Measurements from ENCODE around the gene DIP2C. TPM values are rescaled to one million over a fixed set of nuclear protein-coding genes. Genes with fewer than 3 reads are reported as not detected.
"Not testable (repeated sequence)": the region's sequence is repeated elsewhere in the genome, so short reads cannot be mapped to it uniquely, and the experiment has no call there.

Gene DIP2C
- total RNA-seq, 8 experiments from 2014 or later: 1.9 to 26.3 (median 19.8) TPM

GRCh38 chr10:512661-513060, 176.8 kb downstream of the DIP2C start:
- 60 to 100% (median 91%) methylated on average over 1 to 4 of the region's 5 CpGs; no CpG with 5 or more reads in 1 of the 10 experiments for WGBS, 10 experiments
- not testable (repeated sequence) for H3K27ac ChIP-seq; H3K4me3 ChIP-seq; ATAC-seq (replicated peaks in 6 of 8)
- peaks cover 23 to 31% of the 10 kb centered on the region in 2 donors for H3K4me1 ChIP-seq (replicated peaks in 1 of 2)
- in situ Hi-C loops (cut with MboI; ENCODE audit: low pct_unique_long_range_greater_than_20kb in 2 of 9, low sequenced_read_pairs in 9 of 9, unreplicated experiment in 9 of 9): loop anchor here in 4 of 9 experiments (5.0 to 25.0 kb wide), 5 partner anchors 100 to 300 kb away; partner anchors contain the start of gene DIP2C (in 2 of the 4)

DNA sequence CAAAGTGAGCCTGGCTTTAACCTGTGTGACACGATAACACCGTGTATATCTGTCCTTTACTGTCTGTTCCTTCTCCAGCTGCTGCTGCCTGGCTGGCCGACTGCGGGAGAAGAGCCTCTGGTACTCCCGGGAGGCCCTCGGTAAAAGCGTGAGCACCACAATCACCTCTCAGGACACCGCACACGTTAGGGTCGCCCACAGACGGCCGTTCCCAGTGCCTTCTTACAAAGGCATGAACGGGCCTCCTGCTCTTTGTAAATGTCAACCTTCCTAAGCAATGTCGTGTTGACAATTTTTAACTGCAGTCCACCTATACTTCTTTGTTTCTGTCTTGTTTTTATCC, 177.6 kb downstream of the DIP2C start:
- in situ Hi-C loops (cut with MboI; ENCODE audit: low pct_unique_long_range_greater_than_20kb in 2 of 9, low sequenced_read_pairs in 9 of 9, unreplicated experiment in 9 of 9): loop anchor here in 4 of 9 experiments (5.0 to 25.0 kb wide), 5 partner anchors 100 to 300 kb away; partner anchors contain the start of gene DIP2C (in 2 of the 4)
- ATAC-seq (replicated peaks in 6 of 8): no peak
- Histone ChIP-seq H3K4me3 (no peak overlapping the region), H3K27ac (no peak overlapping the region), H3K4me1 (replicated peaks in 1 of 2) (peaks cover 23% of the 10 kb centered on the region in 2 donors)
- 44 to 90% (median 75%) methylated on average over 1 to 13 of the region's 14 CpGs; no CpG with 5 or more reads in 1 of the 10 experiments for WGBS, 10 experiments

- in situ Hi-C loops (cut with MboI; ENCODE audit: low pct_unique_long_range_greater_than_20kb in 2 of 9, low sequenced_read_pairs in 9 of 9, unreplicated experiment in 9 of 9): loop anchor here in 4 of 9 experiments (5.0 to 25.0 kb wide), 5 partner anchors 101 to 301 kb away; partner anchors contain the start of gene DIP2C (in 2 of the 4)
- ATAC-seq (replicated peaks in 6 of 8): peak; percentile 85 to 99 (median 97)
- peak overlapping the region; percentile 8 to 50 for H3K27ac ChIP-seq
- H3K4me3 ChIP-seq: no peak overlapping the region
- 0 to 93% (median 34%) methylated on average over 1 to 6 of the region's 21 CpGs for WGBS, 10 experiments
- H3K4me1 ChIP-seq (replicated peaks in 1 of 2): peaks cover 23% of the 10 kb centered on the region in 2 donors
These were observed 178.2 kb downstream of the DIP2C start for GRCh38 chr10:511101-511848.

DNA sequence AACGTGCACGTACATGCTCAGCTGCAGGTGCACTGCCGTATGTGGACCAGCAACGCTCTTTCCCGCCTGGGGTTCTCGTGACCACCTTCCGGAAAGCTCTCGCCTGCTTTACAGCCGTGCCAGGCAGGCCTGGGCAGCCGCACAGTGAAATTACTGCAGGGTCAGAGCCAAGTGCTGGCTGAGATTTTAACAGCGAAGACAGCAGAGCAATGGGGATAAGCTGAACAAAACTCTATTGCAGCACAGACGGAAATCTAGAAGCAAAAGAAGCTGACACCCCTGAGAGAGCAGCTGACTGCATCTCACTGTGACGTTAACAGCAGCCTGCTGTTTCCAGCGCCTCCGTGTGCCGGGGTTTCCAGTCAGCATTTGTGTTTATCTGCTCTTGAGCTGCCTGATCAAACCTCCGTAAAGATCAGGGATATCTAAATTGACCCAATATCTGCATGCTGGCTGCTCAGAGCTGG, 179.0 kb downstream of the DIP2C start:
- Histone ChIP-seq H3K4me3 (no peak overlapping the region), H3K27ac (peak overlapping the region; percentile 8 to 50), H3K4me1 (replicated peaks in 1 of 2) (peaks cover 23 to 27% of the 10 kb centered on the region in 2 donors)
- WGBS, 10 experiments: 30 to 96% (median 78%) methylated on average over 2 to 10 of the region's 17 CpGs; no CpG with 5 or more reads in 3 of the 10 experiments
- in situ Hi-C loops (cut with MboI; ENCODE audit: low pct_unique_long_range_greater_than_20kb in 2 of 9, low sequenced_read_pairs in 9 of 9, unreplicated experiment in 9 of 9): loop anchor here in 4 of 9 experiments (5.0 to 25.0 kb wide), 5 partner anchors 102 to 302 kb away; partner anchors contain the start of gene DIP2C (in 2 of the 4)
- peak in 6 of 8 experiments; percentile 5 to 44 (median 40) for ATAC-seq (replicated peaks in 6 of 8)

DNA sequence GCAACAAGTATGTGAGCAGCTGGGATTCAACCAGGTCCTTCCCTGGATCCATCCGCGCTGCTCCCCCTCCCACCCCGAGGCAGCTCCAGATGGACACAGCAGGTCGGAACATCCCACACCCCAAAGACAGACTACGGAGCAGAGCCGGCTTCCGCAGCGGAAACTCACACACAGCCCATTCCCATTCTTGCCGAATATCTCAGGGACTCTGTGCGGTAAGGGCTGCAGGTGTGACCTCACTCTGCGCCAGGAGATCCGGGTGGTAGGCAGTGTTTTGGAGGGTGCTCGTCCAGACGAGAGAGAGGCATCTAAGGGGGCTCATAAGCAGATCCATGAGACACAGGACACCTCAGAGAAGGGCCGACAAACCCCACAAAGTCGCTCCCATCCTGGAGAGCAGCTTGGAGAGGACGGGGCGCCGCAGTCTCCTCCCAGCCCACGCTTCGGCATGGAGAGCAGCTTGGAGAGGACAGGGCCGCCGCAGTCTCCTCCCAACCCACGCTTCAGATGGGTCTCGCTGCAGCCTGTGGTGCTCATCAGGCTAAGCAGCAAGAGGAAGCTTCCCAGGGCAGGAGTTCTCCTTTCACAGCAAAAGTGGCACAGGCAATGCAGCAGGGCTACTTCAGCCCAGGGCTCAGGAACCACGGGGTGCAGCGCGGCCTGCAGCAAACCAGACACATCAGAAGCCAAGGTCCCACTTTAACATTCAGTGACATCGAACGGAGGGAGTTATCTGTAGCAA, 179.9 kb downstream of the DIP2C start:
- in situ Hi-C loops (cut with MboI; ENCODE audit: low pct_unique_long_range_greater_than_20kb in 2 of 9, low sequenced_read_pairs in 9 of 9, unreplicated experiment in 9 of 9): loop anchor here in 4 of 9 experiments (5.0 to 25.0 kb wide), 5 partner anchors 103 to 303 kb away; partner anchors contain the start of gene DIP2C (in 2 of the 4)
- Histone ChIP-seq H3K27ac (no peak overlapping the region), H3K4me1 (replicated peaks in 1 of 2) (peaks cover 23 to 34% of the 10 kb centered on the region in 2 donors), H3K4me3 (no peak overlapping the region)
- 85 to 100% (median 100%) methylated on average over 1 to 11 of the region's 30 CpGs; no CpG with 5 or more reads in 4 of the 10 experiments for WGBS, 10 experiments
- no peak for ATAC-seq (replicated peaks in 6 of 8)

DNA sequence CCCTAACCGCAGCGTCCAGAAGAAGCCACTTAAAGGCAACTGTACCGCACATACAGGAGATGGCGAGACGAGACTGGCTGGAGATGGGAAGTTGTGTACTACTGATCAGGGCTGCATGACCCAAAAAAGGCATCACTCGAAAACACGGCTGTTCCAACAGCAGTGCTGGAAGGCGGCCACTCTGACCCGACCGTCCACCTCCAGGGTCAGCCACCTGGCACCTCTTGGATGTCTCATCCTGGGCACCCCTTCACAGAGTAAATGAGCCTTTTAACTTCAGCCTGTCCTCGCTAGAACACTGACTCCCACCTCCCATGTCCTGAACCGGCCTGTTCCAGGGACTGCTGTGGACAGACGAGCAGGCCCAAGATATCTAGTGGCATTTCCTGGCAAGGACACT, 180.7 kb downstream of the DIP2C start:
- H3K27ac ChIP-seq: no peak overlapping the region
- WGBS, 10 experiments: 80 to 100% (median 98%) methylated on average over 1 to 8 of the region's 13 CpGs; no CpG with 5 or more reads in 4 of the 10 experiments

GRCh38 chr10:507908-508444, 181.5 kb downstream of the DIP2C start:
- H3K4me1 ChIP-seq (replicated peaks in 1 of 2): peaks cover 35 to 49% of the 10 kb centered on the region in 2 donors
- H3K27ac ChIP-seq: no peak overlapping the region
- no peak for ATAC-seq (replicated peaks in 6 of 8)
- WGBS, 10 experiments: 38 to 100% (median 95%) methylated on average over 2 to 11 of the region's 12 CpGs; no CpG with 5 or more reads in 5 of the 10 experiments
- in situ Hi-C loops (cut with MboI; ENCODE audit: low pct_unique_long_range_greater_than_20kb in 2 of 9, low sequenced_read_pairs in 9 of 9, unreplicated experiment in 9 of 9): loop anchor here in 4 of 9 experiments (25.0 kb wide), 4 partner anchors 104 to 304 kb away; partner anchors contain the start of gene DIP2C (in 2 of the 4)
- H3K4me3 ChIP-seq: no peak overlapping the region

More for the DNA sequence above, 180.7 kb downstream of the DIP2C start:
- peaks cover 30 to 42% of the 10 kb centered on the region in 2 donors for H3K4me1 ChIP-seq (replicated peaks in 1 of 2)
- H3K4me3 ChIP-seq: no peak overlapping the region
- in situ Hi-C loops (cut with MboI; ENCODE audit: low pct_unique_long_range_greater_than_20kb in 2 of 9, low sequenced_read_pairs in 9 of 9, unreplicated experiment in 9 of 9): loop anchor here in 4 of 9 experiments (25.0 kb wide), 4 partner anchors 104 to 304 kb away; partner anchors contain the start of gene DIP2C (in 2 of the 4)
- no peak for ATAC-seq (replicated peaks in 6 of 8)

DNA sequence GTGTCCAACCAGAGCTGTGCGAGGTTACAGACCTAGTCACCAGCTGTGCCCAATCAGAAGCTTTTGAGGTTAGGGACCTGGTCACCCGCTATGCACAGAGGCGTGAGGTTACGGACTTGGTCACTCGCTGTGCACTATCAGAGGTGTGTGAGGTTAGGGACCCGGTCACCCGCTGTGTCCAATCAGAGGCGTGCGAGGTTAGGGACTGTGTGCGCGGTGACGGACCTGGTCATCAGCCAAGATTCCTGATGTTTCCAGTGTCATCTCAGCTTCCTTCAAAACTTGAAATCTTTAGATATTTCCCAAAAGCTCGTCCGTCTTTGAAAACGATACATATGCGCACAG, 182.1 kb downstream of the DIP2C start:
- in situ Hi-C loops (cut with MboI; ENCODE audit: low pct_unique_long_range_greater_than_20kb in 2 of 9, low sequenced_read_pairs in 9 of 9, unreplicated experiment in 9 of 9): loop anchor here in 4 of 9 experiments (25.0 kb wide), 4 partner anchors 105 to 305 kb away; partner anchors contain the start of gene DIP2C (in 2 of the 4)
- Histone ChIP-seq H3K27ac (no peak overlapping the region), H3K4me1 (replicated peaks in 1 of 2) (peaks cover 35 to 49% of the 10 kb centered on the region in 2 donors), H3K4me3 (no peak overlapping the region)
- no peak for ATAC-seq (replicated peaks in 6 of 8)
- 93 to 100% (median 99%) methylated on average over 1 to 4 of the region's 16 CpGs; no CpG with 5 or more reads in 4 of the 10 experiments for WGBS, 10 experiments

- ATAC-seq (replicated peaks in 6 of 8): no peak
- WGBS, 10 experiments: 92 to 100% (median 96%) methylated on average over 1 to 5 of the region's 32 CpGs; no CpG with 5 or more reads in 5 of the 10 experiments
- peaks cover 29 to 43% of the 10 kb centered on the region in 2 donors for H3K4me1 ChIP-seq (replicated peaks in 1 of 2)
- H3K4me3 ChIP-seq: no peak overlapping the region
- H3K27ac ChIP-seq: no peak overlapping the region
- in situ Hi-C loops (cut with MboI; ENCODE audit: low pct_unique_long_range_greater_than_20kb in 2 of 9, low sequenced_read_pairs in 9 of 9, unreplicated experiment in 9 of 9): loop anchor here in 4 of 9 experiments (25.0 kb wide), 4 partner anchors 106 to 306 kb away; partner anchors contain the start of gene DIP2C (in 2 of the 4)
These were observed 182.8 kb downstream of the DIP2C start for GRCh38 chr10:506451-507354.

- in situ Hi-C loops (cut with MboI; ENCODE audit: low pct_unique_long_range_greater_than_20kb in 2 of 9, low sequenced_read_pairs in 9 of 9, unreplicated experiment in 9 of 9): loop anchor here in 4 of 9 experiments (25.0 kb wide), 4 partner anchors 107 to 307 kb away; partner anchors contain the start of gene DIP2C (in 2 of the 4)
- Histone ChIP-seq H3K4me1 (replicated peaks in 1 of 2) (peaks cover 18 to 31% of the 10 kb centered on the region in 2 donors), H3K27ac (no peak overlapping the region), H3K4me3 (no peak overlapping the region)
- no peak for ATAC-seq (replicated peaks in 6 of 8)
- WGBS, 10 experiments: 67 to 100% (median 80%) methylated on average over 1 to 2 of the region's 3 CpGs; no CpG with 5 or more reads in 5 of the 10 experiments
These were observed 184.0 kb downstream of the DIP2C start for GRCh38 chr10:505419-505818.

GRCh38 chr10:504806-505205, 184.7 kb downstream of the DIP2C start:
- H3K27ac ChIP-seq: peak overlapping the region in 1 of 2 donors; percentile 53
- peaks cover 13 to 27% of the 10 kb centered on the region in 2 donors for H3K4me1 ChIP-seq (replicated peaks in 1 of 2)
- ATAC-seq (replicated peaks in 6 of 8): peak in 3 of 8 experiments; percentile 4 to 7 (median 4)
- 86 to 100% (median 94%) methylated on average over 3 to 11 of the region's 14 CpGs; no CpG with 5 or more reads in 4 of the 10 experiments for WGBS, 10 experiments
- in situ Hi-C loops (cut with MboI; ENCODE audit: low pct_unique_long_range_greater_than_20kb in 2 of 9, low sequenced_read_pairs in 9 of 9, unreplicated experiment in 9 of 9): loop anchor here in 4 of 9 experiments (25.0 kb wide), 4 partner anchors 107 to 307 kb away; partner anchors contain the start of gene DIP2C (in 2 of the 4)
- no peak overlapping the region for H3K4me3 ChIP-seq

Data from motor neuron (in vitro differentiated cells).